GDM1 (cell line): ENCODE results near the gene TMEM147.
"Not testable (repeated sequence)": the region's sequence is repeated elsewhere in the genome, so short reads cannot be mapped to it uniquely, and the experiment has no call there.

Experiments
- DNase-seq: peaks from one replicate; lab custom pipeline; 2025; lab: John Stamatoyannopoulos, UW

Gene TMEM147

DNA sequence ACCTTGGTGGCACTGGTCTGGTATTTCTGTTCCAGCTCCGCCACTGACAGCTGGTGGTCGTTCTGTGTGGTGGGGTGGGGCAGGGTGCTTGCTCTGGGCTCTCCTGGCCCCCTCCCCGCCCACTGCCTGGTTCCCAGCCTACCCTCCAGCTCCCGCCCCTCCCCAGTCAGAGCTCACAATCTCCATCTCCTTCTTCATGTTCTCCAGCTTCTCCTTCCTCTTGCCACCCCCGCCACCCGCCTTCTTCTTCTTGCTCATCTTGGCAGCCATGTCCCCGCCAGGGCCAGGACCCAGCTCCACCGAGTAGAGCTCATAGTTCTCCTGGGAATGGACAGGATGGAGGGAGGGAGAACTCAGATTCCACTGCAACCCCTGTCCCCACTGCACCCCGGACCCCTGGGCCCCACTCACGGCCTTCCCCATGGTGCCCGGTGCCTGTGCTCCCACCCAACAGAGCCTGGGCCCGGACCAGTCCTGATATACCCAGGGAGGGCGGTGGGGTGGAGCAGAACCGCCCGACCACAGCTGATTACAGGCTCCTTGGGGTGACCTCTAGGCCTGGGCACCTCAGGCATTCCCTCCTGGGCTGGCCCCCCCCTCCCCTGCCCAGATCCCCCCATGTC lies 17.9 kb downstream of the TMEM147 start, which contains the start of gene ATP4A:
ATP4A (minus strand) TSS at position 452 of the 623 bp plus-strand sequence; CDS start at position 423, 29 bp downstream.
- DNase-seq = no peak

DNA sequence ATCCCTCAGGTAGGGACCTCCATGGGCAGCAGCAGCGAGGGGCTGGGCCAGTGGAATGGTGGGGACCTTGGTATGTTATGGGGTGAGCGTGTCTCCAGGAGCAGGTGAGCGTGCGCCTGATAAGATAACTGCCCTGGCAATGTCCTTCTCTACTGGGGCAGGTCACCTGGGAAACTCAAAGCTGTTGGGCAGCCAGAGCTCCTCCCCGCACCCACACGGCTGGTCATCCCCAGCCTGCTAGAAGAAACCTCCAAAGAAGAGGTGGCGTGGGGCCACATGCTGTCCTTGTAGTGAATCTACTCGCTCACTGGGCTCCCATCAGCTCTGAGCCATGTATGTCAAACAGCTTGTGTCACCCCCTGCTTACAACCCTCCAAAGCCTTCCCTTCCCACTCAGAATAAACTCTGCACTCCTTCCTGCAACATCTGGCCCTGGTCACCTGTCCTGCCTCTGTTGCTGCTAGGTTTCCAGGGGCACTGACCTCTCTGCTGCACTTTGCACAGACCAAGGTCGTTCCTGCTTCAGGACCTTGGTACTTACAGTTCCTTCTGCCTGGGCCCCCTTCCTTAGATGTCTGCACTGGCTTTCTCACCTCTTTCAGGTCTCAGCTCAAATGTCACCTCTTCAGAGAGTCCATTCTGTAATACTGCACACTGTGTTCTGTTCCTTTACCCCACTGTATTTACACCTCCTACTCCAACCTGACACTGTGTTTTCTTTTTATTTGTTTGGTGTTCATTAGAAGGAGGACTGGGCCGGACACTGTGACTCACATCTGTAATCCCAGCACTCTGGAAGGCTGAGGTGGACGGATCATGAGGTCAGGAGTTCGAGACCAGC lies 19.8 kb downstream of the TMEM147 start:
- DNase-seq = no peak

DNA sequence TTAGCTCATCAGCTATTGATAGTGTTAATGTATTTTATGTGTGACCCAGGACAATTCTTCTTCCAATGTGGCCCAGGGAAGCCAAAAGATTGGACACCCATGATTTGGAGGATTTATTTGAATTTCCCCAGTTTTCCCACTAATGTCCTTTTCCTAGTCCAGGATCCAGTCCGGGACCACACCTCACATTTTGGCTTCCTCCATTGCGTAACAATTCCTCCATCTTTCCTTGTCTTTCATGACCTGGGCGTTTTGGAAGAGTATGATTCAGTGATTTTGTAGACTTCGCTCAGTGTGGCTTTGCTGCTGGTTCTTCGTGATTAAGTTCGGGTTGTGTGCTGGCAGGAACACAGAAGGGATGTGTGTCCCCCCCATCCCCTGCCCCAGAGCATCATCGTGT lies 21.3 kb downstream of the TMEM147 start:
- DNase-seq = no peak

DNA sequence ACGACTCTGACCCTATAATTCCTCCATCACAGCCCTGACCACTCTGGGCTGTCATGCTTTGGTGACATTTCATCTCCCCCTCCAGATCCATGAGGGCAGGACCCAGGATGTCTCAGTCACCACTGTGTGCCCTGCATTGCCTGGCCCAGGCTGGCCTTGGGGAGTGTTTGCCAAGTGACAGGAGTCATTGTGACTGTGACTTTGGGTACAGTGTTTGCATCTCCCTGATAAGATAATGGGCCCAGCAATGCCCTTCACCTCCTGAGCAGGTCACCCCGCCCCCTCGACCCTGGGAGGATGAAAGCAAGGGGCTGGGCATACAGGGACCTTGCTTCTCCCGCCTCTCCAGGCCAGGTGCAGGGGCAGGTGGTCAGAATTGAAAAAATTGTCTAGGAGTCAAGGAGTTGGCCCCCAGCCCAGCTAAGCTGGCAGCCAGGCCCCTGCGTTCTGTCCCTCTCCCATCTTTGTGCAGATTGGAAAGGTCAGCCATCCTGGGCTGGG lies 23.9 kb downstream of the TMEM147 start:
- DNase-seq = no peak

DNA sequence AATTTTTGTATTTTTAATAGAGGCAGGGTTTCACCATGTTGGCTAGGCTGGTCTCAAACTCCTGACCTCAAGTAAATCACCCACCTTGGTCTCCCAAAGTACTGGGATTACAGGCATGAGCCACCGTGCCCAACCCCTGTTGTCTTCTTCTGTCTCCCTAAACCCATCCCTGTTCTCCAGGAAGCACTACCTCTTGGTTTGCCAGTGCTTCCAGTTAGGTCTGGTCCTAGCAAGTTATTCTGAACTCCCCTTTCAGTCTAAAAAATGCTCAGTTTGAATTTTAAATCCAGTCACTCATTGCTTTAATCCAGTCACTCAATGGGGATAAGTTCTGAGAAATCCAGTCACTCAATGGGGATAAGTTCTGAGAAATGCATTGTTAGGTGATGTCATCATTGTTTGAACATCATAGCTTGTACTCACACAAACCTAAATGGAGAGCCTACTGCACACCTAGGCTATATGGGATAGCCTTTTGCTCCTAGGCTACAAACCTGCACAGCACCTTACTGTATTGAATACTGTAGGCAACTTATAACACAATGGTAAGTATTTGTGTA lies 26.1 kb downstream of the TMEM147 start:
- DNase-seq = no peak

DNA sequence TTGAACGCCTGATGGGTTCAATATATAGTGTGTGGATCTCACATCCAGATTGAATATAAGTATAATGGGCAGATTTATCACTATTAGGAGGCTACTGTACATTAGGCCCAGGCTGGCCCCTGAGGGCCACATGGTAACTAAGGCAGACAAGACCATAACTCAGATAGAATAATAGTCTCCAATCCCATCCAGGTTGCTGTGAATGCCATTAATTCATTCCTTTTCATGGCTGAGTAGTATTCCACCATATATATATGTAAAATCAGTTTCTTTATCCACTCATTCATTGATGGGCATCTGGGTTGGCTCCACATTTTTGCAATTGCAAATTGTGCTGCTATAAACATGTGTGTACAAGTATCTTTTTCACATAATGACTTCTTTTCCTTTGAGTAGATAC lies 32.5 kb downstream of the TMEM147 start:
- DNase-seq = no peak

DNA sequence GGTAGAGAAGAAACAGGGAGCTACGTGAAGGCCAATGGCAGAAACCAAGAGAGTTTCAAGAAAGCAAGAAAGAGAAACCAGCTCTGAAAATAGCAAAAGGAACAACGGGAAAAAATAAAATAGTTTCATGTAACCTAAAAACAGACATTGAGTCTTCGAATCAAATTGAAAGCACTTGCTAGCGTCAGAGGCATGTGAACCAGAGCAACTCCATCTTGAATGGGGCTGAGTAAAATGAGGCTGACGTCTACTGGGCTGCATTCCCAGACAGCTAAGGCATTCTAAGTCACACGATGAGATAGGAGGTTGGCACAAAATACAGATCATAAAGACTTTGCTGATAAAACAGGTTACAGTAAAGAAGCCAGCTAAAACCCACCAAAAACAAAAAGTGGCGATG lies 33.3 kb downstream of the TMEM147 start:
- no peak for DNase-seq

DNA sequence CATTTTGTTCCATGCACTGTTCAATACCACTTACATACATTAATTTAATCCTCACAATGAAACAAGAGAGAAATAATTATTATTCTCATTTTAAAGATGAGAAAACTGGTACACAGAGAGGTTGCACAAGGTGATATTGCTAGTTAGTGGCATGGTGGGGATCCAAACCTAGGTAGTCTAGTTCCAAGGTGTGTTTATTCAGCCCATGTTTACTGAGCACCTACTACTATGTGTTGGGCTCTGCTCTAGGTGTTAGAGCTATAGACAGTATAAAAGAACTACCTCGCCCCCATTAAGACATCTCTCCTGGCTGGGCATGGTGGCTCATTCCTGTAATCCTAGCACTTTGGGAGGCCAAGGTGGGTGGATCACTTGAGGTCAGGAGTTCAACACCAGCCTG lies 37.3 kb downstream of the TMEM147 start:
- no peak for DNase-seq

DNA sequence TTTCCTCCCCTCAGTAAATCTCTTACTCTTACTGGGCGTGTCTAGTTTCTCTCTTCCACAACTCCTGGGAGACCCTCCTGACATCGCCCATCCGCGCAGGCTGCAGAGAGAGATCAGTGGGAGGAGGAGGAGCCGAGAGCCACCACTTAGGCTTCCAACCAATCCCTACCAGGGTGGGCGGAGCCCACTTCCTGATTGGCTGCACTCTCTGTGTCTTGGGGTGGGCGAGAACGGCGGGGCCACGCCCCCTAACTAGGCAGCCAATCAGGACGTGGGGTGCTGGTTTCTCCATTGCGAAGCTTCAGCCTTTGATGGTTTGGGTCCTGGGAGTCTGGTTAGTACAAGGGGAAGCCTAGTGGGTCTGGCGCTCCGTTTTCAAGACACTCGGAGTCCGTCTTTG lies 40.4 kb downstream of the TMEM147 start, which contains the start of gene PMIS2:
PMIS2 (plus strand) TSS at position 326 of the 400 bp plus-strand sequence. CDS start 87 bp downstream, outside the sequence.
- no peak for DNase-seq

DNA sequence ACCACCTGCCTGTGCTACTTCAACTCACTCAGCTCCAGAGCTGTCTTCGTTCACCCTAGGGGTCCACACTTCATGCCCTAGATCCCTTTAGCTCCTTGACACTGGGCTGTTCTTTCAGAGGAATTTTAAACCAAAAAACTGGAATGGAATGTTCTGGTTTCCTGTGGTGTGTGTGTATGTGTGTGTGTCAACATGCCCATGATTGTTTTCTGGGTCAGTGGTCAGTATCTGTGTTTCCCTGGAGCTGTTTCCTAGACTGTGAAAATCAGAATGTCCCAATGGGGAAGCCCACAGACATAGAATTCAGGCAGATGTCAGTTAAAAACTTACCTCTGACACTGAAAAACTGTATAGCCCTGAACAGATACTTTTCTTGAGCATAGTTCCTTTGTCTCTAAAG lies 41.9 kb downstream of the TMEM147 start:
- no peak for DNase-seq

DNA sequence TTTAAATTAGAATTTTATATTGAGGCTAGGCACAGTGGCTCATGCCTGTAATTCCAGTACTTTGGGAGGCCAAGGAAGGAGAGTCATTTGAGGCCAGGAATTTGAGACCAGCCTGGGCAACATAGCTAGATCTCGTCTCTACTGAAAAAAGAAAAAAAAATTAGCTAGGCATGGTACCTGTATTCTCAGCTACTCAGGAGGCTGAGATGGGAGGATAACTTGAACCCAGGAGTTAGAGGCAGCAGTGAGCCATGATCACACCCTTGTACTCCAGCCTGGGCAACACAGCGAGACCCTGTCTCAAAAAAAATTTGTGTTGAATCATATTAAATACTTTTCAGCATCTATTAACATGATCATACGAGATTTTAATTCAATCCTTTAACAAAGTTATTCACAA lies 45.4 kb downstream of the TMEM147 start:
- DNase-seq = no peak

DNA sequence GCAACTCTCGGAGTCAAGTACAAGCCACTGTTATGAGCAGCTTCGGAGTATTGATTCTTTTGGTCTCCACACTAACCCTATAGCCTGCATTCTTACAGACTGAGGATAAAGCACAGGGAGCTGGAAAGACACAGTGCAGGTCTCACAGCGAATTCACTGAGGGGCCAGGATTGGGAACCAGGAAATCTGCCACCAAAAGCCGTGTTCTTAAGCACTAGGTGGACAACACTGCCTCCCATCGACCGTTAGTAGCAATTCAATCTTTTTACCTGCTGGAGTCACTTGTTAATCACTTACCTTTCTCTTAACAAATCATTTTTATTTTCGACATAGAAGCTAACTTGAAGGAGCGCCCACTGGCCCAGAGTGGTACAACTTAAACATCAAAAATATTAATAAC lies 46.8 kb downstream of the TMEM147 start:
- DNase-seq = peak; percentile 9

DNA sequence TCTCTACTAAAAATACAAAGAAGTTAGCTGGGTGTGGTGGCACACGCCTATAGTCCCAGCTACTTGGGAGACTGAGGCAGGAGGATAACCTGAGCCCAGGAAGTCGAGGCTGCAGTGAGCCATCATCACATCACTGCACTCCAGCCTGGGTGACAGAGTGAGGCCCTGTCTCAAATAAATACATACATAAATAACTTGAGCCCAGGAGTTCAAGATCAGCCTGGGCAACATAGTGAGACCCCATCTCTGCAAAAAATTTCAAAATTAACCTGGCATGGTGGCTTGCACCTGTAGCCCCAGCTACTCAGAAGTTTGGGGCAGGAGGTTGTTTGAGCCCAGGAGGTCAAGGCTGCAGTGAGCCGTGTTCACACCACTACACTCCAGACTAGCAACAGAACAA lies 49.6 kb downstream of the TMEM147 start:
- DNase-seq = not testable (repeated sequence)

DNA sequence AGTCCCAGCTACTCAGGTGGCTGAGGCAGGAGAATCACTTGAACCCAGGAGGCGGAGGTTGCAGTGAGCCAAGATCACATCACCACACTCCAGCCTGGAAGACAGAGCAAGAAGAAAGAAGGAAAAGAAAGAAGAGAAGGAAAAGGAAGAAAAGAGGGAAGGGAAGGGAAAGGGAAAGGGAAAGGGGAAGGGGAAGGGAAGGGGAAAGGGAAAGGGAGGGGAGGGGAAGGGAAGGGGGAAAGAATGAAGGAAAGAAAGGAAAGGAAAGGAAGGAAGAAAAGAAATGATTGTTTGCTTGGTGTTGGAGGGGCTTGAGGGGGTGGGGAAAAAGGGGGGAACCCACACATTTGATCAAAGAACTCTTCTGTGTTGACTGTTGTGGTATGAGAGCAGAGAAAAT lies 50.5 kb downstream of the TMEM147 start:
- DNase-seq = no peak

DNA sequence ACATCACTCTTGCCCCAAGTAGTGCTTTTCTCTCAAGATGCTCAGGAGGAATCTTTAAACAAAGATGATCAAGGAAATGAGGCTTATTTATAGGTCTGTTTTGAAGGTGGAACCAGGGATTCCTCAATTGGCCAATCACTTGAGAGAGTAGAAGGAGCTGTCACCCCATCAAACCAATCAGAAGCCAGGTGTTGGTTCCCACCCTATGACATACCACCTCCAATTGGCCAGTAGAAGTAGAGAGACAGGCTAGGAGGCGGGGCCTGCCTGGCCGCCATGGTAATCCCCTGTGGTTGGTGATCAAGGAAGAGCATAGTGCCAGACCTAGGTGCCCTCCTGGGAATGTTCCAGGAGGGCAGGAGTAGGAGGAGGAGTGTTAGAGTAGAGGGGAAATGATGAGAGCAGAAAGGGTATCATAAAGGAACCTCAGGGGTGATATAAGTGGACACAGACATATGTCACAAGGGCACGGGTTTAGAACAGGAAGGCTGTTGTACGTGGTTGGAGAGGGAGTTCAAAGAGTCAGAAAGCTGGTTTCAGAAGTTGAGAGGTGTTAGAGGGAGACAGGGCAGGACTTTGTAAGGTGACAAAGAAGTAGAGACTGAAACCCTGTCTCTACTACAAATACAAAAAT lies 51.1 kb downstream of the TMEM147 start:
- no peak for DNase-seq
